Measurements from ENCODE around the gene MPC2.
"Not testable (repeated sequence)": the region's sequence is repeated elsewhere in the genome, so short reads cannot be mapped to it uniquely, and the experiment has no call there.

DNA sequence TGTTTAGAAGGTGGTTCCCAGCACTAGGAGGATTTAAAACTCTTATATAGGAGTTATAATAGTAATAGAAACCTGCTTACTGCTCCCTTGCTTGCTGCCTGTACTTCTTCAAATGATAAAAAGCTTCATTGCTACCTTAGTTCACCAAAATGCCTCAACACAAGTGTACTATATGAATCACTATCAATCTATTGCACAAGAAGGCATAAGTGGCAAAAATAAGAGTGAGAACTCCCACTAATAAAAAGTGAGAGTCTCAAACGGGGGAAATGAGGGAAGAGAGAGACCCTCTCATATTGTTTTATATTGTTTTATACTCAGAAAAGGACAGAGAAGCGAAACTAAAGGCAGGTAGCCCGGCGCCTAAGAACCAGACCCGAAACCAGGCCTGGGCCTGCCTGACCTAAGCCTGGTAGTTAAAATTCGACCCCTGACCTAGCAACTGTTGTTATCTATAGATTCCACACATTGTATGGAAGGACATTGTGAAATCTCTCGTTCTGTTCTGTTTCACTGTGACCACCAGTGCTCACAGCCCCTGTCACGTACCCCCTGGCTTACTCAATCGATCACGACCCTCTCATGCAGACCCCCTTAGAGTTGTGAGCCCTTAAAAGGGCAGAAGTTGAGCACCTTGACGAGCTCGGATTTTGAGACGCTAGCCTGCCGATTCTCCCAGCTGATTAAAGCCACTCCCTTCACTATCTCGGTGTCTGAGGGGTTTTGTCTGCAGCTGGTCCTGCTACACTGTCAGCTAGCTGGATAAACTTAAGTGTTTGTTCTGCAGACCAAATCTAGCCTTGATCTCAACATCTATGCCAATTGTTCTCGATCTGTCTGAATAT, 67.5 kb downstream of the MPC2 start:
- TF ChIP-seq, protein P1, sequence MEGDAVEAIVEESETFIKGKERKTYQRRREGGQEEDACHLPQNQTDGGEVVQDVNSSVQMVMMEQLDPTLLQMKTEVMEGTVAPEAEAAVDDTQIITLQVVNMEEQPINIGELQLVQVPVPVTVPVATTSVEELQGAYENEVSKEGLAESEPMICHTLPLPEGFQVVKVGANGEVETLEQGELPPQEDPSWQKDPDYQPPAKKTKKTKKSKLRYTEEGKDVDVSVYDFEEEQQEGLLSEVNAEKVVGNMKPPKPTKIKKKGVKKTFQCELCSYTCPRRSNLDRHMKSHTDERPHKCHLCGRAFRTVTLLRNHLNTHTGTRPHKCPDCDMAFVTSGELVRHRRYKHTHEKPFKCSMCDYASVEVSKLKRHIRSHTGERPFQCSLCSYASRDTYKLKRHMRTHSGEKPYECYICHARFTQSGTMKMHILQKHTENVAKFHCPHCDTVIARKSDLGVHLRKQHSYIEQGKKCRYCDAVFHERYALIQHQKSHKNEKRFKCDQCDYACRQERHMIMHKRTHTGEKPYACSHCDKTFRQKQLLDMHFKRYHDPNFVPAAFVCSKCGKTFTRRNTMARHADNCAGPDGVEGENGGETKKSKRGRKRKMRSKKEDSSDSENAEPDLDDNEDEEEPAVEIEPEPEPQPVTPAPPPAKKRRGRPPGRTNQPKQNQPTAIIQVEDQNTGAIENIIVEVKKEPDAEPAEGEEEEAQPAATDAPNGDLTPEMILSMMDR (IDR thresholded peaks at IDR 0.05) = not testable (repeated sequence)
- TF ChIP-seq POLR2A (IDR thresholded peaks at IDR 0.05) = not testable (repeated sequence)
